Measurements from ENCODE around the gene BCL11A. TPM values are rescaled to one million over a fixed set of nuclear protein-coding genes. Genes with fewer than 3 reads are reported as not detected.

Gene BCL11A
- total RNA-seq, 1 experiment from 2014 or later = 91.4 TPM

- Histone ChIP-seq H4K8ac (replicated peaks; ENCODE audit: insufficient read length, low read depth, low read length) (no peak overlapping the region), H3K9me3 (ENCODE audit: control insufficient read depth, low read depth, low read length) (no peaks in the 10 kb centered on the region), H3K9ac (ENCODE audit: extremely low read depth, insufficient read length, low read length) (no peak overlapping the region), H2AK5ac (ENCODE audit: insufficient read length, low read length) (no peak overlapping the region), H3K79me1 (ENCODE audit: insufficient read depth, low read depth, low read length, poor library complexity, severe bottlenecking) (no peaks in the 10 kb centered on the region), H3K4ac (ENCODE audit: low read depth, low read length) (no peak overlapping the region), H2BK12ac (ENCODE audit: insufficient read length, low read depth, low read length) (no peak overlapping the region), H4K5ac (ENCODE audit: insufficient read length, low read depth, low read length) (no peak overlapping the region), H3K79me2 (ENCODE audit: insufficient read depth, low read length) (no peaks in the 10 kb centered on the region), H4K91ac (ENCODE audit: insufficient read length, low read depth, low read length) (no peak overlapping the region), H3K4me1 (ENCODE audit: insufficient read depth, low read length) (peaks cover 3% of the 10 kb centered on the region; the same call in 1 of the 2 replicates), H2BK20ac (ENCODE audit: low read depth, low read length, poor library complexity, severe bottlenecking) (no peak overlapping the region), H3K27me3 (ENCODE audit: insufficient read depth, low read length) (peaks cover 1% of the 10 kb centered on the region; the same call in 1 of the 2 replicates), H2AFZ (ENCODE audit: low read length) (no peak overlapping the region), H2BK15ac (ENCODE audit: low read depth, low read length) (no peak overlapping the region), H3K56ac (ENCODE audit: insufficient read length, low read depth, low read length) (no peak overlapping the region), H3K23me2 (ENCODE audit: insufficient read length, low read depth, low read length, poor library complexity, severe bottlenecking) (no peaks in the 10 kb centered on the region), H4K20me1 (ENCODE audit: control insufficient read depth, insufficient read depth, insufficient read length) (no peaks in the 10 kb centered on the region), H3K4me2 (ENCODE audit: insufficient read depth, insufficient read length, low read length) (no peak overlapping the region), H3T11ph (ENCODE audit: low read length) (no peak overlapping the region), H3K18ac (ENCODE audit: insufficient read length, low read depth, low read length) (no peak overlapping the region), H3K27ac (ENCODE audit: insufficient read length, low read depth, low read length) (no peak overlapping the region), H3K14ac (ENCODE audit: insufficient read depth, low read length) (no peak overlapping the region), H2BK120ac (ENCODE audit: low read depth, low read length, poor library complexity, severe bottlenecking) (no peak overlapping the region), H2BK5ac (ENCODE audit: insufficient read length, low read length) (no peak overlapping the region), H3K23ac (ENCODE audit: insufficient read length, low read depth, low read length) (no peak overlapping the region)
- DNase-seq = no peak
- H3K27me3 Mint-ChIP-seq (ENCODE audit: low read depth) = peaks cover 16% of the 10 kb centered on the region
- no peaks in the 10 kb centered on the region for H3K9me3 Mint-ChIP-seq
- WGBS (ENCODE audit: extremely low coverage, insufficient read length, low lambda C conversion rate) = no CpG with 5 or more reads among the region's 2 CpGs
- no peak overlapping the region for H3K27ac Mint-ChIP-seq
- H3K4me3 Mint-ChIP-seq = no peak overlapping the region
- TF ChIP-seq, protein P1, sequence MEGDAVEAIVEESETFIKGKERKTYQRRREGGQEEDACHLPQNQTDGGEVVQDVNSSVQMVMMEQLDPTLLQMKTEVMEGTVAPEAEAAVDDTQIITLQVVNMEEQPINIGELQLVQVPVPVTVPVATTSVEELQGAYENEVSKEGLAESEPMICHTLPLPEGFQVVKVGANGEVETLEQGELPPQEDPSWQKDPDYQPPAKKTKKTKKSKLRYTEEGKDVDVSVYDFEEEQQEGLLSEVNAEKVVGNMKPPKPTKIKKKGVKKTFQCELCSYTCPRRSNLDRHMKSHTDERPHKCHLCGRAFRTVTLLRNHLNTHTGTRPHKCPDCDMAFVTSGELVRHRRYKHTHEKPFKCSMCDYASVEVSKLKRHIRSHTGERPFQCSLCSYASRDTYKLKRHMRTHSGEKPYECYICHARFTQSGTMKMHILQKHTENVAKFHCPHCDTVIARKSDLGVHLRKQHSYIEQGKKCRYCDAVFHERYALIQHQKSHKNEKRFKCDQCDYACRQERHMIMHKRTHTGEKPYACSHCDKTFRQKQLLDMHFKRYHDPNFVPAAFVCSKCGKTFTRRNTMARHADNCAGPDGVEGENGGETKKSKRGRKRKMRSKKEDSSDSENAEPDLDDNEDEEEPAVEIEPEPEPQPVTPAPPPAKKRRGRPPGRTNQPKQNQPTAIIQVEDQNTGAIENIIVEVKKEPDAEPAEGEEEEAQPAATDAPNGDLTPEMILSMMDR (conservative IDR thresholded peaks at IDR 0.05) = no peak
- peaks cover 38 to 52% of the 10 kb centered on the region in 2 experiments for H3K4me1 Mint-ChIP-seq
- no peaks in the 10 kb centered on the region; a peak in 1 of 7 replicates for H3K36me3 Mint-ChIP-seq (ENCODE audit: insufficient read depth in 1 of 3, low read depth in 3 of 3)
These were observed 146.1 kb downstream of the BCL11A start for GRCh38 chr2:60407398-60407797.
